ENCODE data around the gene FSD2. TPM values are rescaled to one million over a fixed set of nuclear protein-coding genes. Genes with fewer than 3 reads are reported as not detected.

The FSD2 gene
- total and polyA plus RNA-seq, 10 of the 15 experiments (the other 5 are each of a cell fraction or from before 2014, with no cell fraction given) = under 0.01 to 0.39 (median 0.07) TPM; not detected in 3

GRCh38 chr15:82832601-82833361 lies 26.9 kb upstream of the FSD2 start (continued):
- peak; percentile 100 for TF ChIP-seq JUNB (IDR thresholded peaks at IDR 0.05)
- TF ChIP-seq EED (IDR thresholded peaks at IDR 0.05; ENCODE audit: low read depth) = peak; percentile 63
- 0 out of 2 replicates have a peak, but pooled peaks have one; percentile 35 for TF ChIP-seq NKRF (conservative IDR thresholded peaks at IDR 0.05)
- TF ChIP-seq SUPT20H (IDR thresholded peaks at IDR 0.05; ENCODE audit: borderline replicate concordance, control insufficient read depth, low read depth, low read length) = no peak
- peak; percentile 68 to 70; a peak in 3 of 4 replicates for TF ChIP-seq BHLHE40 (IDR thresholded peaks at IDR 0.05; ENCODE audit: borderline replicate concordance in 1 of 2, low read depth in 2 of 2, low read length in 1 of 2)
- TF ChIP-seq SPI1 (IDR thresholded peaks at IDR 0.05; ENCODE audit: borderline replicate concordance, insufficient read depth, low read depth, low read length) = peak; percentile 70; the same call in 1 of the 2 replicates
- TF ChIP-seq RUNX3 (IDR thresholded peaks at IDR 0.05; ENCODE audit: low read length) = peak; percentile 91
- TF ChIP-seq MLLT1 (IDR thresholded peaks at IDR 0.05) = no peak
- peak; percentile 67 for TF ChIP-seq IKZF1 (conservative IDR thresholded peaks at IDR 0.05)
- TF ChIP-seq CEBPB (IDR thresholded peaks at IDR 0.05; ENCODE audit: borderline replicate concordance in 1 of 2, low read depth in 2 of 2, low read length in 2 of 2) = 0 out of 4 replicates have a peak, but pooled peaks of 1 of the 2 experiments have one; percentile 80
- no peak for TF ChIP-seq PBX3 (IDR thresholded peaks at IDR 0.05; ENCODE audit: insufficient replicate concordance, low read depth, low read length)
- TF ChIP-seq NFXL1 (IDR thresholded peaks at IDR 0.05; ENCODE audit: borderline replicate concordance) = no peak
- TF ChIP-seq NRF1 (conservative IDR thresholded peaks at IDR 0.05; ENCODE audit: low read depth, low read length) = no peak
- no peak for TF ChIP-seq ZSCAN29 (IDR thresholded peaks at IDR 0.05)
- TF ChIP-seq DPF2 (IDR thresholded peaks at IDR 0.05) = peak; percentile 90
- TF ChIP-seq POLR2A (IDR thresholded peaks at IDR 0.05; ENCODE audit: low read depth, low read length) = no peak
- peak in 1 of 2 experiments; percentile 30; a peak in 1 of 4 replicates for TF ChIP-seq ETV6 (conservative IDR thresholded peaks at IDR 0.05 in 1 of 2, IDR thresholded peaks at IDR 0.05 in 1 of 2; ENCODE audit: borderline replicate concordance in 1 of 2, low read depth in 1 of 2)
- TF ChIP-seq FOXK2 (IDR thresholded peaks at IDR 0.05) = no peak
- no peak for TF ChIP-seq KLF5 (IDR thresholded peaks at IDR 0.05; ENCODE audit: partially characterized antibody)
- TF ChIP-seq GABPA (IDR thresholded peaks at IDR 0.05; ENCODE audit: low read depth) = peak; percentile 69
- no peak for TF ChIP-seq KAT2A (conservative IDR thresholded peaks at IDR 0.05; ENCODE audit: control insufficient read depth, low read depth, low read length)
- TF ChIP-seq E2F8 (IDR thresholded peaks at IDR 0.05; ENCODE audit: low read depth, partially characterized antibody) = no peak

All from GM12878 (cell line).